SU-DHL-6 (cell line): Measurements from ENCODE around the gene PDCD7.

Source experiments
- H2AFZ ChIP-seq: fragments of 200-600 bp; sonication (generic); 2 replicates; pipeline ENCODE4 v1.6.1; 2014; ENCODE audit warnings: low read depth, mild to moderate bottlenecking, moderate library complexity, mixed read lengths, antibody characterized with exemption, low read length; ENCODE audit not compliant: severe bottlenecking
- H3F3A ChIP-seq: fragments of 200-600 bp; shearing (Covaris generic); 2 replicates; pipeline ENCODE4 v1.6.0; 2016; ENCODE audit warnings: antibody characterized with exemption, mild to moderate bottlenecking; ENCODE audit not compliant: insufficient read depth
- H3K27ac ChIP-seq: fragments of 200-600 bp; sonication (generic); 2 replicates; pipeline ENCODE4 v1.5.1; 2016; ENCODE audit warnings: low read depth, mild to moderate bottlenecking, low read length, moderate library complexity, mixed read lengths
- H3K27me3 ChIP-seq: fragments of 200-600 bp; sonication (generic), shearing (Covaris generic); 2 replicates; pipeline ENCODE4 v1.6.0; 2014; ENCODE audit warnings: mild to moderate bottlenecking, low read length
- H3K36me3 ChIP-seq: fragments of 200-600 bp; sonication (generic); 2 replicates; pipeline ENCODE4 v1.6.1; 2014; ENCODE audit warnings: mild to moderate bottlenecking, low read length, mixed read lengths
- H3K4me2 ChIP-seq: fragments of 300-600, 200-600 bp; shearing (Covaris generic), sonication (generic); 2 replicates; pipeline ENCODE4 v1.6.0; 2014; ENCODE audit warnings: low read length, low read depth, mild to moderate bottlenecking; ENCODE audit not compliant: poor library complexity, severe bottlenecking
- H3K4me3 ChIP-seq: fragments of 200-600 bp; sonication (generic); 2 replicates; pipeline ENCODE4 v1.5.1; 2014; ENCODE audit warnings: antibody characterized with exemption, low read length, mild to moderate bottlenecking, mixed read lengths; ENCODE audit not compliant: insufficient read depth, poor library complexity, severe bottlenecking
- H3K79me2 ChIP-seq: fragments of 200-600 bp; sonication (generic); 2 replicates; pipeline ENCODE4 v1.6.1; 2014; ENCODE audit warnings: mild to moderate bottlenecking, low read length, moderate library complexity; ENCODE audit not compliant: insufficient read depth
- H3K9ac ChIP-seq: fragments of 200-600 bp; sonication (generic); 2 replicates; pipeline ENCODE4 v1.7.0; 2014; ENCODE audit warnings: mild to moderate bottlenecking, low read length
- H3K9me2 ChIP-seq: fragments of 200-600 bp; sonication (generic); replicated peaks from 2 replicates; pipeline ENCODE4 v1.6.1; 2014; ENCODE audit warnings: low read length; ENCODE audit not compliant: insufficient read depth
- H3K9me3 ChIP-seq: fragments of 200-600 bp; sonication (generic); 2 replicates; pipeline ENCODE4 v1.6.1; 2014; ENCODE audit warnings: low read length, mixed read lengths; ENCODE audit not compliant: insufficient read depth
- H4K20me1 ChIP-seq: fragments of 200-600 bp; sonication (generic); 2 replicates; pipeline ENCODE4 v1.6.1; 2014; ENCODE audit warnings: low read depth, mild to moderate bottlenecking, antibody characterized with exemption, low read length, moderate library complexity, mixed read lengths
- EZH2phosphoT487 ChIP-seq: fragments of 200-600 bp; sonication (generic), shearing (Covaris generic); conservative IDR thresholded peaks from 2 replicates; pipeline ENCODE4 v1.6.1; 2018; ENCODE audit warnings: mild to moderate bottlenecking, antibody characterized with exemption, low read length, moderate library complexity, mixed read lengths
- TF ChIP-seq, protein P1 (sequence below): fragments of 200-600 bp; sonication (generic); IDR thresholded peaks from one replicate; pipeline ENCODE4 v1.5.1; 2017; ENCODE audit warnings: antibody characterized with exemption, mild to moderate bottlenecking, low read length, moderate library complexity; ENCODE audit not compliant: insufficient read depth, poor library complexity, severe bottlenecking

The PDCD7 gene

DNA sequence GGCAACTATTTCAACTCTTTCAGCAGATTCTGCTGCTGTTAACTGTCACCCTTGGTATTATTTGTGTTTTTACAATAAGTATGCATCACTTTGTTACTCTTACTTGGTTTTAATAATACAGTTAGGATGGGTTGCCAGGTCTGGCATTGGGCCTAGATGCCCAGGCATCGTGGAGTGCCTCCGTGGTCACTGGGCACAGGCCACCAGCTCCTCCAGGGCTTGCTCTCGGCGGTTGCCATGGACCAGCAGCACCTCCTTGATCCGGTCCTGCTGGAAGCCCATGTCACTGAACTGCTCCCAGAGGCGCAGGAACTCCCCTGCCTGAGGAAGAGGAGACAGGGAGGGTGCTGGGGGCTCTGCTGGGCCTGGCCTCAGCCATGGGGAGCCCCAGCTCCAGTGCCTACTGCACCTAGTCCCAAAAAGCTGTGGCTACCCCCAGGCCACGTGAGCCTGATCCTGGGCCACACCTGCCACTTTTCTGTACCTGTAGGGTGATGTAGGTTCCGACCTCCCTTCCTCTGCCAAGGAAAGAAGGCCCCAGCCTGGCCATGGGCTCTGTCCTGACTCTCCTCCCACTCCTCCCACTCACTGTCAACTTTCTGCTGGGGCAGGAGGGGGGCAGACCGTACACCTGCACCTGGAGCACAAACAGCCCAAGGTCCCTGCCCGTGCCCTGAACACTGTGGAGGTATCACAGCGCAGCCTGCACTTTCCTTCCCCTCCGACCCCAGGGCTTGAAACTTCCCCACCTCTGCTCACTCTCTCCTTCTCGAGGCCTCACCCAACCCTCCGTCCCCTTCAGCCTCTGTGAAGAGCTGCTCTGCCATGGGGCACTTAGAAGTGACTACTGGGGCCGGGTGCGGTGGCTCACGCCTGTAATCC is 40.5 kb downstream of the PDCD7 start:
- Histone ChIP-seq H3F3A (no peaks in the 10 kb centered on the region), H3K9ac (no peak overlapping the region), H3K9me3 (no peaks in the 10 kb centered on the region), H4K20me1 (no peaks in the 10 kb centered on the region), H3K36me3 (no peaks in the 10 kb centered on the region), H3K27ac (no peak overlapping the region), H3K9me2 (no peaks in the 10 kb centered on the region), H3K4me2 (no peak overlapping the region), H3K79me2 (no peaks in the 10 kb centered on the region), H3K27me3 (no peaks in the 10 kb centered on the region), H2AFZ (no peak overlapping the region), H3K4me3 (no peak overlapping the region)
- no peak for TF ChIP-seq EZH2phosphoT487
- TF ChIP-seq, protein P1, sequence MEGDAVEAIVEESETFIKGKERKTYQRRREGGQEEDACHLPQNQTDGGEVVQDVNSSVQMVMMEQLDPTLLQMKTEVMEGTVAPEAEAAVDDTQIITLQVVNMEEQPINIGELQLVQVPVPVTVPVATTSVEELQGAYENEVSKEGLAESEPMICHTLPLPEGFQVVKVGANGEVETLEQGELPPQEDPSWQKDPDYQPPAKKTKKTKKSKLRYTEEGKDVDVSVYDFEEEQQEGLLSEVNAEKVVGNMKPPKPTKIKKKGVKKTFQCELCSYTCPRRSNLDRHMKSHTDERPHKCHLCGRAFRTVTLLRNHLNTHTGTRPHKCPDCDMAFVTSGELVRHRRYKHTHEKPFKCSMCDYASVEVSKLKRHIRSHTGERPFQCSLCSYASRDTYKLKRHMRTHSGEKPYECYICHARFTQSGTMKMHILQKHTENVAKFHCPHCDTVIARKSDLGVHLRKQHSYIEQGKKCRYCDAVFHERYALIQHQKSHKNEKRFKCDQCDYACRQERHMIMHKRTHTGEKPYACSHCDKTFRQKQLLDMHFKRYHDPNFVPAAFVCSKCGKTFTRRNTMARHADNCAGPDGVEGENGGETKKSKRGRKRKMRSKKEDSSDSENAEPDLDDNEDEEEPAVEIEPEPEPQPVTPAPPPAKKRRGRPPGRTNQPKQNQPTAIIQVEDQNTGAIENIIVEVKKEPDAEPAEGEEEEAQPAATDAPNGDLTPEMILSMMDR, result no peak

DNA sequence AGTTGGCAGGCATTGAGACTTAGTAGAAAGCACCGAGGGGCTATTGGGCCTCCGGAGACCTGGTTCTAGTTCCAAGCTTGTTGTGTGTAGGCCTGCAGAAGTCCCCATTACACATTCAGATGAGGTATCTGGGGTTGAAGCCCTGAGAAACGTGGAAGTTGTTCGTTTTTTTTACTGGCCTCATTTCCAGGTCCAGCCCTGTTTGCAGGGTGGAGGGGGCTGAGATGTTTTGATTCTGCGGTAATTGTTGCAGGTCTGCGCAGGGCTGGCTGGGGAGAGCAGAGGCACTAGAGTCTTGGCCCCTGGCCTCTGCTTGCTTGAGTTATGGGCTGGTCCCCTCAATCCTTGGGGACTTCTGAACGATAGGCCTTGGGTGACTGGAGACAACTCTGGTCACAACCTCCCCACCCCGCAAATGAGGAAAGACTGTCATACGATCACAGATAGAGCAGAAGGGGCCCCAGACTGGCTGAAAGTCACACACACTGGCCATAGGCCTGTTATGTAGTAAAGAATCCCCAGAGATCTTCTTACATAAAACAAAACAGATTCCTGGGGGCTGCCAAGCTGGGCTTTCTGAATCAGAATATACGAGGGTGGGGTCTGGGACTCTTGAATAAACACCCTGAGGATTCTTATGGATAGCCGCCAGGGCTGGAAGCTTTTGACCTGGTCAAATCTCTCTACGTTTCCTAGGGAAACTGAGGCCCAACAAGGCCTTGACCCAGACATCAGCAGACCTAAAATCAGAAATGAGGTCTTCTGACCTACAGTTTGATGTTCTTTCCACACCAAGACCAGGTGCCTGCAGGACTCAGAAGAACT is 41.5 kb downstream of the PDCD7 start:
- Histone ChIP-seq H3K27ac (no peak overlapping the region), H3K27me3 (no peaks in the 10 kb centered on the region), H3K4me3 (no peak overlapping the region), H2AFZ (no peak overlapping the region), H3K4me2 (no peak overlapping the region), H3K9me2 (no peaks in the 10 kb centered on the region), H3K79me2 (no peaks in the 10 kb centered on the region), H3K36me3 (no peaks in the 10 kb centered on the region), H3K9ac (no peak overlapping the region), H3K9me3 (no peaks in the 10 kb centered on the region), H4K20me1 (no peaks in the 10 kb centered on the region), H3F3A (no peaks in the 10 kb centered on the region)
- no peak for TF ChIP-seq EZH2phosphoT487
- TF ChIP-seq, protein P1, result no peak

DNA sequence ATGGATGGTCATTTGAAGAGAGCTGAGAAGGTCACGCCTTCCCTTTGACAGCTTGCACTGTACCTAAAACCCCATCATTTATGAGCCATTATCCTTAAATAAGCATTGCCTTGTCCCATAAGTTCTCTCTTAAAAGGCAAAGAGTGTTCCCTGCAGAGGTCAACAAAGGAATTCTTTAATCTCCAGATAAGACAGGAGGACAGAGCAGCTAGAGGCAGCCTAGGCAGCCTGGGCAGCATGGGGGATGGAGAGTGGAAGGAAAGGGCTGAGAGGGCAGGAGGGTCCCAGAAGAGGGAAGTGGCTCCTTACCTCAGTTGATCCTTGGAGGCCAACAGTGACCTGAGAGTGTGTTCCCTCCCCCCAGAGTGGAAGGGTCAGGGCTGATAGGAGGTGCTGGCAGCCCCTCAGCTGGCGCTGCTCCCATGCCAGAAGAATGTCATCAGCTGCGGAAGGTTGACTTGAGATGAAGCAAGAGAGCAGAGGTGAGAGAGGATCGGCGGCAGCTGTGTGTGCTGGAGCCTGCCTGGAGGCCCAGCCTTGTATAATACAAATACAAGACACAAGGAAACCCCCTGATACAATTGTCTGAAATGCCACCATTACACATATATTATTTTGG is 44.3 kb downstream of the PDCD7 start:
- no peaks in the 10 kb centered on the region for H3K9me2 ChIP-seq
- H3F3A ChIP-seq, result no peaks in the 10 kb centered on the region
- H3K36me3 ChIP-seq, result no peaks in the 10 kb centered on the region
- no peak overlapping the region for H3K27ac ChIP-seq
- H3K27me3 ChIP-seq, result no peaks in the 10 kb centered on the region
- no peak overlapping the region for H3K9ac ChIP-seq
- H4K20me1 ChIP-seq, result no peaks in the 10 kb centered on the region
- H3K79me2 ChIP-seq, result no peaks in the 10 kb centered on the region
- H3K4me3 ChIP-seq, result no peak overlapping the region
- no peaks in the 10 kb centered on the region for H3K9me3 ChIP-seq
- H3K4me2 ChIP-seq, result no peak overlapping the region
- TF ChIP-seq, protein P1, result no peak
- TF ChIP-seq EZH2phosphoT487, result no peak
- H2AFZ ChIP-seq, result no peak overlapping the region
